Measurements from ENCODE around the gene TNFRSF19.

- no peak for TF ChIP-seq EZH2 (IDR thresholded peaks at IDR 0.05; ENCODE audit: borderline replicate concordance, low read length)
- TF ChIP-seq, protein P1, sequence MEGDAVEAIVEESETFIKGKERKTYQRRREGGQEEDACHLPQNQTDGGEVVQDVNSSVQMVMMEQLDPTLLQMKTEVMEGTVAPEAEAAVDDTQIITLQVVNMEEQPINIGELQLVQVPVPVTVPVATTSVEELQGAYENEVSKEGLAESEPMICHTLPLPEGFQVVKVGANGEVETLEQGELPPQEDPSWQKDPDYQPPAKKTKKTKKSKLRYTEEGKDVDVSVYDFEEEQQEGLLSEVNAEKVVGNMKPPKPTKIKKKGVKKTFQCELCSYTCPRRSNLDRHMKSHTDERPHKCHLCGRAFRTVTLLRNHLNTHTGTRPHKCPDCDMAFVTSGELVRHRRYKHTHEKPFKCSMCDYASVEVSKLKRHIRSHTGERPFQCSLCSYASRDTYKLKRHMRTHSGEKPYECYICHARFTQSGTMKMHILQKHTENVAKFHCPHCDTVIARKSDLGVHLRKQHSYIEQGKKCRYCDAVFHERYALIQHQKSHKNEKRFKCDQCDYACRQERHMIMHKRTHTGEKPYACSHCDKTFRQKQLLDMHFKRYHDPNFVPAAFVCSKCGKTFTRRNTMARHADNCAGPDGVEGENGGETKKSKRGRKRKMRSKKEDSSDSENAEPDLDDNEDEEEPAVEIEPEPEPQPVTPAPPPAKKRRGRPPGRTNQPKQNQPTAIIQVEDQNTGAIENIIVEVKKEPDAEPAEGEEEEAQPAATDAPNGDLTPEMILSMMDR (IDR thresholded peaks at IDR 0.05; ENCODE audit: low read length) = no peak
These were observed 69.5 kb downstream of the TNFRSF19 start for GRCh38 chr13:23639674-23640073.
